Natural killer cell (primary cell): Measurements from ENCODE around the gene PLEKHA8. TPM values are rescaled to one million over a fixed set of nuclear protein-coding genes. Genes with fewer than 3 reads are reported as not detected.
A peak's percentile ranks its signal among the peaks of the same experiment; 100 is the strongest.

ENCODE experiments used
- ATAC-seq, 3 donors: fragments of 150-1000 bp in 2 of 3; fragments of 200-7000 bp in 1 of 3; cut with Tn5 transposase; 1 replicate in 1 of 3; 2 replicates in 2 of 3; pipeline ENCODE4 v1.10.0; 2021; ENCODE audit warnings: mild to moderate bottlenecking in 2 of 3, moderate library complexity in 2 of 3
- DNase-seq, 2 donors: peaks; one replicate each; pipeline versions ENCODE4 v3.0.0 to v3.0.0-alpha.2; 2013 to 2021; ENCODE audit warnings: mixed read lengths in 1 of 2
- H3K27ac ChIP-seq: one replicate; pipeline ENCODE4 v1.5.1; 2013; ENCODE audit warnings: mild to moderate bottlenecking, low read length
- H3K27me3 ChIP-seq: one replicate; pipeline ENCODE4 v1.6.1; 2013; ENCODE audit warnings: low read length; ENCODE audit not compliant: control insufficient read depth, insufficient read depth
- H3K36me3 ChIP-seq: one replicate; pipeline ENCODE4 v1.6.1; 2013; ENCODE audit warnings: low read length; ENCODE audit not compliant: control insufficient read depth, insufficient read depth
- H3K4me1 ChIP-seq: one replicate; pipeline ENCODE4 v1.6.1; 2013; ENCODE audit warnings: low read length; ENCODE audit not compliant: control insufficient read depth, insufficient read depth
- H3K4me3 ChIP-seq: one replicate; pipeline ENCODE4 v1.5.1; 2013; ENCODE audit warnings: low read length
- H3K9me3 ChIP-seq: one replicate; pipeline ENCODE4 v1.6.1; 2013; ENCODE audit warnings: low read length; ENCODE audit not compliant: control insufficient read depth, insufficient read depth
- H3K27ac Mint-ChIP-seq, 2 donors: one replicate each; pipeline ENCODE4 v1.8.0; 2022; ENCODE audit warnings: mild to moderate bottlenecking in 2 of 2, mixed read lengths in 2 of 2, moderate library complexity in 1 of 2
- H3K27me3 Mint-ChIP-seq, 2 donors: one replicate each; pipeline ENCODE4 v1.8.0; 2022; ENCODE audit warnings: low read depth in 2 of 2, mixed read lengths in 2 of 2
- H3K36me3 Mint-ChIP-seq: one replicate; pipeline ENCODE4 v1.8.0; 2022; ENCODE audit warnings: mixed read lengths
- H3K4me1 Mint-ChIP-seq, 2 donors: one replicate each; pipeline ENCODE4 v1.8.0; 2022; ENCODE audit warnings: mixed read lengths in 2 of 2
- H3K4me3 Mint-ChIP-seq: one replicate; pipeline ENCODE4 v1.8.0; 2022; ENCODE audit warnings: mild to moderate bottlenecking, moderate library complexity, mixed read lengths
- H3K9me3 Mint-ChIP-seq, 2 donors: one replicate each; pipeline ENCODE4 v1.8.0; 2022; ENCODE audit warnings: mixed read lengths in 2 of 2
- WGBS: methylation state at CpG from one replicate; pipeline ENCODE4 v1.1.7; 2013; ENCODE audit warnings: missing lambda C conversion rate; ENCODE audit not compliant: insufficient coverage; 5-methylcytosine and 5-hydroxymethylcytosine counted together
- intact Hi-C: fragments of 100-400 bp; cut with micrococcal nuclease; formaldehyde crosslinking; loops from one replicate; pipeline ENCODE4 v1.14.2; 2022
- total RNA-seq, 4 donors: library from RNA; stranded (reverse); fragments of 120-200 nt in 1 of 4; gene quantifications; one replicate each; pipeline versions ENCODE4 v1.2.3 to v1.2.4, GENCODE V29; 2013 to 2022
- TF ChIP-seq, protein P1 (sequence below): fragments of 200-600 bp; IDR thresholded peaks from one replicate; pipeline ENCODE4 v1.8.0; 2022; ENCODE audit warnings: antibody characterized with exemption

PLEKHA8 gene
- total RNA-seq, 3 donors from 2014 or later (not counting 1 experiment from before 2014, with no cell fraction given) = 8.7 to 12.8 (median 11.8) TPM

DNA sequence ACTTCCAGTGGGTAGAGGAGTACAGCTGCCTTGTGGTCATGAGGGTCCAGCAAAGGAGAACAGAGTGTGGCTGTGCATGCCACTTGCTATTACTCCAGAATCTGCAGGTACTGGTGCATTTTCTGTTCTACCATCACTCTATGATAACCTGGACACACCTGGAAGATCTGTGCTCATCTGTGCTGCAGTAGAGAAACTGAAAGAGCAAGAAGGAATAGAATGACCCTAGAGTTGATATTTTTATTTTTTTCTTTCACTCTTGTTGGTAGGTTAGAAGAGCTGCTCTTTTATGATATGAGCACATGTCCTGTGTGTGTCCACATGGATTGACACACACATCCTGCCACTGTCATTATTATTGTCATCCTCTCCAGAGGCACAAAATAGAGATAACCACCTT, 58.3 kb downstream of the PLEKHA8 start:
- peaks cover 0 to 7% of the 10 kb centered on the region in 2 donors for H3K4me1 Mint-ChIP-seq
- peak in 1 of 3 donors; percentile 14 for ATAC-seq

DNA sequence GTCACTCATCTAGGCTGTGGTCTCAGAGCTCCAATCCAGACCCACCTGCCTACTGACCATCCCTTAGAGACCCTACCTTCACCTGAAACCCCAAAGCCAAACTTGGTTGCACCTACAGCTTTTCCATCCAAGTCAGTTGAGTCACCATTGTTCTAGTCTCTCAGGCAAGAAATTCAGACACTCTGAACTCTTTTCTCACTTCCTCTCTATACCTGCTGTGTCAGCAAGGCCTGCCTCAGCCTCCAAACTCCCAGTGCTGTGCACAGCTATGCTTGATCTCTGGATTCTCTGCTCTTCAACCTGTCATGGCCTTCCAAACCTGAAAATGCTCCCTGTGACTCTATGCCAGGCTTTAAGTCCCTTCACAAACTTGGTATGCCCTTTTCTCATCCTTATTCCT, 59.2 kb downstream of the PLEKHA8 start:
- no peak for DNase-seq
- no peaks in the 10 kb centered on the region for H3K9me3 Mint-ChIP-seq
- H3K36me3 Mint-ChIP-seq = no peaks in the 10 kb centered on the region
- TF ChIP-seq, protein P1, sequence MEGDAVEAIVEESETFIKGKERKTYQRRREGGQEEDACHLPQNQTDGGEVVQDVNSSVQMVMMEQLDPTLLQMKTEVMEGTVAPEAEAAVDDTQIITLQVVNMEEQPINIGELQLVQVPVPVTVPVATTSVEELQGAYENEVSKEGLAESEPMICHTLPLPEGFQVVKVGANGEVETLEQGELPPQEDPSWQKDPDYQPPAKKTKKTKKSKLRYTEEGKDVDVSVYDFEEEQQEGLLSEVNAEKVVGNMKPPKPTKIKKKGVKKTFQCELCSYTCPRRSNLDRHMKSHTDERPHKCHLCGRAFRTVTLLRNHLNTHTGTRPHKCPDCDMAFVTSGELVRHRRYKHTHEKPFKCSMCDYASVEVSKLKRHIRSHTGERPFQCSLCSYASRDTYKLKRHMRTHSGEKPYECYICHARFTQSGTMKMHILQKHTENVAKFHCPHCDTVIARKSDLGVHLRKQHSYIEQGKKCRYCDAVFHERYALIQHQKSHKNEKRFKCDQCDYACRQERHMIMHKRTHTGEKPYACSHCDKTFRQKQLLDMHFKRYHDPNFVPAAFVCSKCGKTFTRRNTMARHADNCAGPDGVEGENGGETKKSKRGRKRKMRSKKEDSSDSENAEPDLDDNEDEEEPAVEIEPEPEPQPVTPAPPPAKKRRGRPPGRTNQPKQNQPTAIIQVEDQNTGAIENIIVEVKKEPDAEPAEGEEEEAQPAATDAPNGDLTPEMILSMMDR = no peak
- intact Hi-C loops = no loop called here
- H3K27ac Mint-ChIP-seq = no peak overlapping the region
- no peaks in the 10 kb centered on the region for H3K36me3 ChIP-seq
- no peak overlapping the region for H3K27ac ChIP-seq
- H3K27me3 Mint-ChIP-seq = no peaks in the 10 kb centered on the region
- H3K4me1 Mint-ChIP-seq = peaks cover 0 to 7% of the 10 kb centered on the region in 2 donors
- no peak overlapping the region for H3K4me3 ChIP-seq
- H3K4me3 Mint-ChIP-seq = no peak overlapping the region
- H3K9me3 ChIP-seq = no peaks in the 10 kb centered on the region
- no peaks in the 10 kb centered on the region for H3K27me3 ChIP-seq
- H3K4me1 ChIP-seq = no peaks in the 10 kb centered on the region
- no peak for ATAC-seq

More for the DNA sequence above, 58.3 kb downstream of the PLEKHA8 start:
- no peak overlapping the region for H3K4me3 ChIP-seq
- Mint-ChIP-seq H3K9me3 (no peaks in the 10 kb centered on the region), H3K4me3 (no peak overlapping the region), H3K36me3 (no peaks in the 10 kb centered on the region), H3K27me3 (no peaks in the 10 kb centered on the region), H3K27ac (no peak overlapping the region)
- H3K9me3 ChIP-seq = no peaks in the 10 kb centered on the region
- TF ChIP-seq, protein P1 = no peak
- no peaks in the 10 kb centered on the region for H3K36me3 ChIP-seq
- no peaks in the 10 kb centered on the region for H3K4me1 ChIP-seq
- intact Hi-C loops = no loop called here
- no peak for DNase-seq
- no peak overlapping the region for H3K27ac ChIP-seq
- H3K27me3 ChIP-seq = no peaks in the 10 kb centered on the region

DNA sequence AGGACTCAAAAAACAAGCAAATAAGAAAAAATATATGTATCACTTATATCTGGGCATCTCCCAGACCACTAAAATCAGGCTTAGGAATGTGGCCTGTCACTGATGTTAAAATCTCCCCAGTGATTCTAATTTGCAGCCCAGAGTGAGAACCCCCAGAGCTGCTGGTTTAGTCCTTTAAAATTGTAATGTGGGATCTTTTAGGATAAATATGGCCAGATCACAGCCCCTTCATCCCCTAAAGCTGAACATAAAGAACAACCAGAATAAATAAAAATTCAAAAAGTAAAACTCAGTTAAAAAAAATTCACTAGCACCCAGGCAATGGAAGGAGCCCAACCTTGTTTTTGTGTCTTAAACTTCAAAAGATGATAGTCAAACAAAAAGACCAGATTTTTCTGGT, 60.1 kb downstream of the PLEKHA8 start:
- H3K27ac ChIP-seq = no peak overlapping the region
- intact Hi-C loops = no loop called here
- no peak for ATAC-seq
- no peak for DNase-seq
- H3K9me3 ChIP-seq = no peaks in the 10 kb centered on the region
- no peaks in the 10 kb centered on the region for H3K27me3 Mint-ChIP-seq
- H3K4me1 ChIP-seq = no peaks in the 10 kb centered on the region
- H3K4me1 Mint-ChIP-seq = peaks cover 0 to 6% of the 10 kb centered on the region in 2 donors
- TF ChIP-seq, protein P1 = no peak
- no peak overlapping the region for H3K27ac Mint-ChIP-seq
- no peaks in the 10 kb centered on the region for H3K36me3 ChIP-seq
- no peaks in the 10 kb centered on the region for H3K36me3 Mint-ChIP-seq
- H3K4me3 ChIP-seq = no peak overlapping the region
- no peaks in the 10 kb centered on the region for H3K9me3 Mint-ChIP-seq
- H3K27me3 ChIP-seq = no peaks in the 10 kb centered on the region
- no peak overlapping the region for H3K4me3 Mint-ChIP-seq

DNA sequence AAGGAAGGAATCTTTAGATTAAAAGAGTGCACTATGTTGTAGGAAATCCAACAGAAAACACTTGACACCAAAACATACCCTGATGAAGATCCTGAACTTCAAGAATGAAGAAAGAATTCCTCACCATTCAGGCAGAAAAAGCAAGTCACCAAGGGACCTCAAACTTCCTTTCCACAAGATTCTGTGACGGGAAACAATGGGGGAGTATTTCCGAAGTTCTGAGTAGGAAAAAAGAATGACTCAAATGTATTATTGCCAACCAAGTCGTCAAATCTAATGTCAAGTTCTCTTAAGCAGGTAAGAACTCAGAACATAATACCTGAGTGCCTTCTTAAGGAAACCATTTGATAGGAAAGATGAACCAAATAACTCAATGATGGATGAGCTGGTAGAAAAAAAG, 61.9 kb downstream of the PLEKHA8 start:
- DNase-seq (no peak), ATAC-seq (no peak)
- Histone ChIP-seq H3K4me3 (no peak overlapping the region), H3K27ac (no peak overlapping the region), H3K9me3 (no peaks in the 10 kb centered on the region), H3K27me3 (no peaks in the 10 kb centered on the region), H3K4me1 (no peaks in the 10 kb centered on the region), H3K36me3 (no peaks in the 10 kb centered on the region)
- H3K36me3 Mint-ChIP-seq = no peaks in the 10 kb centered on the region
- TF ChIP-seq, protein P1 = no peak
- intact Hi-C loops = no loop called here
- 20% methylated on average over 1 of the region's 3 CpGs for WGBS
- H3K4me1 Mint-ChIP-seq = peaks cover 4 to 7% of the 10 kb centered on the region in 2 donors
- H3K9me3 Mint-ChIP-seq = no peaks in the 10 kb centered on the region
- no peak overlapping the region for H3K27ac Mint-ChIP-seq
- H3K4me3 Mint-ChIP-seq = no peak overlapping the region
- H3K27me3 Mint-ChIP-seq = no peaks in the 10 kb centered on the region
